SK-N-DZ (cell line): ENCODE measurements around the gene BTLA. TPM values are rescaled to one million over a fixed set of nuclear protein-coding genes. Genes with fewer than 3 reads are reported as not detected.
"Not testable (repeated sequence)": the region's sequence is repeated elsewhere in the genome, so short reads cannot be mapped to it uniquely, and the experiment has no call there.

Source experiments
- DNase-seq: peaks from one replicate; pipeline ENCODE4 v3.0.0-alpha.2; 2015; ENCODE audit warnings: low spot score
- polyA plus RNA-seq, 2 experiments: library from polyadenylated mRNA; depleted of rRNA; stranded (reverse); fragments of >200 nt; gene quantifications; 2 replicates each; pipeline ENCODE4 v1.2.3, GENCODE V29; 2014

The BTLA gene, protein sequence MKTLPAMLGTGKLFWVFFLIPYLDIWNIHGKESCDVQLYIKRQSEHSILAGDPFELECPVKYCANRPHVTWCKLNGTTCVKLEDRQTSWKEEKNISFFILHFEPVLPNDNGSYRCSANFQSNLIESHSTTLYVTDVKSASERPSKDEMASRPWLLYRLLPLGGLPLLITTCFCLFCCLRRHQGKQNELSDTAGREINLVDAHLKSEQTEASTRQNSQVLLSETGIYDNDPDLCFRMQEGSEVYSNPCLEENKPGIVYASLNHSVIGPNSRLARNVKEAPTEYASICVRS
- polyA plus RNA-seq (2014; cell fraction: cytosol; rRNA removed): not detected in 2 replicates
- not detected in 2 replicates for polyA plus RNA-seq (2014; cell fraction: nucleus; rRNA removed)

DNA sequence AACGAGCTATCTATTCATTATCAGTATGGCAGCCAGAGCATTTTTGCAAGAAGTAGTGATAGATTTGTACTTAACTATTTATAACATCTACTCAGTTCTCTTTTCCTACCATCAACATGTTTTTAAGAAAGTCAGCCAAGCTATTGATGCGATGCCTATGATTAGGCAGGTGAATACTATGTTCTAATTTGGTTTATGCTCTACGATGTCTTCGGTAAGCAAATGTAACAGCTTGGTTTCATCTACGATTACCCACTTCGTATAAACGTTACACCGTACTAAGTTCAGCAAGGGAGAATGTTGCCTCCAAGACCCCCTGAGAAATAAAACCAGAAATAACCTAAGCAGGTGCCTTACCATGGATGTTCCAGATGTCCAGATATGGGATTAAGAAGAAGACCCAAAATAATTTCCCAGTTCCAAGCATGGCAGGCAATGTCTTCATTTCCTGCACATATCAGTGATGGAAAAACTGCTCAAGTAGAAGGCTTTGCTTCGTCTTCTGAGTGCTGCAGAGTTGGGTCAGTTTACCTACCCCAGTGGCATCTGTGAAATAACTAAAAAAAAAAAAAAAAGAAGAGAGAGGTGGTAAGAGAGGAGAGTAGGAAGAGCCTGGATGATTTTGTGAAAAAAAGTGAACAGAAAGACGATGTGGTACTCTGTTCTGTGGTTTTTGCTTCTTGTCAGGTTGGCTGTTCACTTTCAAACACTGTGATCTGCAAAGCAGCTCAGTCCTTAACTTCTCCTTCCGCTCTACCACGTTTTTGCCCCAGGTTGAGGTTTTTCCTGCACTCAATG is at the start of gene BTLA:
BTLA (minus strand) TSS at position 559 of the 798 bp plus-strand sequence; CDS start at position 445, 114 bp downstream.
- DNase-seq: no peak

DNA sequence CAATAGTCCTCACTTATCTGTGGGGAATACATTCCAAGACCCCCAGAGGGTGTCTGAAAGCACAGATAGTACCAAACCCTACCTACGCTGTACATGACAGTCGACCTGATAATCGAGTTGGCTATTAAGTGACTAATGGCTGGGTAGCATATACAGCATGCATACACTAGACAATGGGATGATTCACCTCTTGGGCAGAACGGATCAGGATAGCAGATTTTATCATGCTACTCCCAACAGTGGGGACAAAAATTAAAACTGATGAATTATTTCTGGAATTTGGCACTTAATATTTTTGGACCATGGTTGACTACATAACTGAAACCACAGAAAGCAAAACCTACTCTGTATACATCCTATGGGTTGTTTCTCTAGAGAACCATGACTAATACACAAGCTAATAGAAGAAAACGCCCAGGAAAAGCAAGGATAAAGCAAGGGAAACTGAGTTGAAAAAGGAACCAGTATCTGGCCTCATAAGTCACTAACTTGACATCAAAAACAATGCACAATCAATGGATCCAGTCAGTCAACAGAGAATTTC is 47.0 kb upstream of the BTLA start:
- DNase-seq: no peak

DNA sequence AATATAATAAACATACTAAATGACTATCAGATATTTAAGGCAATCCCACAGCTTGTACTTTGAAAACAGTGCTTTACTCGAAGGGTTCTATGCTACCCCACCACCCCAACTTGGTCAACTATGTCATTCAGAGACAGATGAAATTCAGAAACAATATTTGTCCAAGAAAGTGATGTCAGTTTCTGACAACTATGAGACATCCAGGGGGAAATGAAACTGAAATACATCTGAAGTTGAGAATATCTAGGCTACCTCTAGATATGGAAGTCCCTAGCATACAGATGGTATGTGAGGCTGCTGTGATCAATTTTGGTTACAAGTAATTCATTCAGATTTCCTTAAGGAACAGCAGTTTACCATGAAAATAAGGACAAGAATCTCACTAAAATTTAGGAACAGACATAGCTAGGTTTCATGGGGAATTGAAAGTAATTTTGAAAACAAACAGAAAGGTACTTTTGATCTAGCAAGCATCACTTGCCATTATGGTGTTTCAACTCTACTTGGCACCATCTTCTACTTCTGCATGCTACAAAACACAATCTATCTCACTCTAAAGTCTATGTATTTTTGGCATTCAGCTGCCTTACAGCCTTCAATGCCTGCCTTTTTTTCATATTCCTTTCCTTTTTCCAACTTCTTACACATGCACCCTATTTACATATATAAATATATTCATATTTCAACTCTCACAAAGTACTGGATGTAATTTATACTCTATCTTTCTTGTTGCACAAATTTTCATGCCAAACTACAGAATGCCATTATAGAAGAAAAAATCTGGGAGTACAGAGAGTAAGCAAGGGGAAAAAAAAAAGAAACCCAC is 40.8 kb upstream of the BTLA start:
- no peak for DNase-seq

DNA sequence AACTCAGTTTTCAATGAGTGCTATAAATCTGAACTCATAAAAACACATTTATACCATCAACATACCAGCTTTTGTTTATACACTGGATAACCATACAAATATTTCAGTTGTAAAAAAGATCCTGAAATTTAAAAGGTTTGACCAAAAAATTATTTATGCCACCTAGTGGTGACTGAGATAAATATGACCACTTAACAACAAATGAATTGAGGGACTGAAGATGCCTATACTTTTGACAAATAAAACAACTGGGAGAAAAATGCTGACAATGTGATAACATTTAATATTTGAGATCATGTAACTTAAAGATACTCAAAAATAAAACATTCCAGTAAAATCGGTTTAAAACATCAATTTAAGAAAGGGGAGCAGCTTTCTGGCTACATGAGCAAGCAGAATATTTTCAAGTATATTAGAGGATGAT is 32.1 kb upstream of the BTLA start:
- DNase-seq: peak; percentile 21

DNA sequence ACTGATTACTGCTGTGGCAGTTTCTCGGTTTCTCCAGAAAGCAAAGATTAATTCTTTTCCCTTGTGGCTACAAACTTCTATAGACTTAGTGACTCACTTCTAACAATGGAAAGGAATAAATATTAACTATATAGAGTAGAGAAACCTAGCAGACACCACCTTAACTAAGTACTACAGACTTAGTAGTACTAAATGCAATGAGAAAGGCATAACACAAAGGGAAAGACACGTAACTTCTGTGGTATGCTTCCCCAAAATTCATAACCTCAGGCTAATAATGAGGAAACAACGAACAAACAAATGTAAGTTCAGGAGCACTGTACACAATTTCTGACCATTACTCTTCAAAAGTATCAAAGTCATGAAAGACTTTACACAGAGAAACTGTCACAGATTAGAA is 31.3 kb upstream of the BTLA start:
- no peak for DNase-seq

DNA sequence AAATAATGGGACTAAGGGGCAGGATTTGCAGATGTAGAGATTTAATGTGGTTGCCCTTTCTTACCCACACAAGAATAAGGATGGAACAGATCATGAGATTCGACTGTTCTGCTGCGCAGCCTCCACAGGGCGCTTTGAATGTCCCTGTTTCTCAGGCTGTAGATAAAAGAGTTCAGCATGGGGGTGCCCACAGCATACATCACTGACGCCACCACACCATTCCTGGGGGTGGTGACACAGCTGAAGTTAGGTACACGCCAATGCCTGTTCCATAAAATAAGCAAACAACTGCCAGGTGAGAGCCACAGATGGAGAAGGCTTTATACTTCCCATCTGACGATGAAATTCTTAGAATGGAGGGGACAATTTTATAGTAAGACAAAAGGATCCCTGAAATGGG is 24.9 kb upstream of the BTLA start:
- not testable (repeated sequence) for DNase-seq

DNA sequence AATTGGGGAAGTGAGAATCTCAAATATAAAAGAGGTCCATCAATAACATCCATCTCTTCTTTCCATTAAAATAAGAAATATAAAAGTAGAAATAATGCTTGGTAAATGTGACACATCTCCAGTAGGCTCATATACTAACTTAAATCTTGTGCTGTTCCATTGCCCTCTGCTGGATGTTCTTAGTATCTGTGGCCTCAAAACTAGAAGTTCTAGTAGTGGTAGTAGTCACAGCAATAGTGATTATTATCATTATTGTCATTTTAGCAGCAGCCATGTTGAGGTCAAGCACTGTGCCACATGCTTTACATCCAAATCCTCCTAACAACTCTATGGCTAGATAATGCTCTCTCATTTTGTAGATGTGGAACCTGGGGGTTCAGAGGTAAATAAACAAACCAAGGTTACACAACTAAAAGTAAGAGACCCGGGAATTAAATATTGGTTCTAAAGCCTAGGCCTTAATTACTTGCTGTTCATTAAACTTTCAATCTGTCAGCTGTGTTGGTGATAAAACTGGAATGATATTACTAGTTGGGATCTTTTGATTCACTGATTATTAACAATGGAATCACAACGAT is 20.2 kb upstream of the BTLA start:
- peak; percentile 51 for DNase-seq

DNA sequence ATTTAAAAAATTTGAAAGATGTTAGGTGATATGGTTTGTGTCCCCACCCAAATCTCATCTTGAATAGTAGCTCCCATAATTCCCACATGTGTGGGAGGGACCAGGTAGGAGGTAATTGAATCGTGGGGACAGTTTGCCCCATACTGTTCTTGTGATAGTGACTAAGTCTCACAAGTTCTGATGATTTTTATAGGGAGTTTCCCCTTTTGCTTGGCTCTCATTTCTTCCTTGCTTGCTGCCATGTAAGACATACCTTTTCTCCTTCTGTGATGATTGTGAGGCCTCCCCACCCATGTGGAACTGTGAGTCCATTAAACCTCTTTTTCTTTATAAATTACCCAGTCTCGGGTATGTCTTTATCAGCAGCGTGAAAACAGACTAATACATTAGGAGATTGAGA is 19.7 kb upstream of the BTLA start:
- DNase-seq: not testable (repeated sequence)

DNA sequence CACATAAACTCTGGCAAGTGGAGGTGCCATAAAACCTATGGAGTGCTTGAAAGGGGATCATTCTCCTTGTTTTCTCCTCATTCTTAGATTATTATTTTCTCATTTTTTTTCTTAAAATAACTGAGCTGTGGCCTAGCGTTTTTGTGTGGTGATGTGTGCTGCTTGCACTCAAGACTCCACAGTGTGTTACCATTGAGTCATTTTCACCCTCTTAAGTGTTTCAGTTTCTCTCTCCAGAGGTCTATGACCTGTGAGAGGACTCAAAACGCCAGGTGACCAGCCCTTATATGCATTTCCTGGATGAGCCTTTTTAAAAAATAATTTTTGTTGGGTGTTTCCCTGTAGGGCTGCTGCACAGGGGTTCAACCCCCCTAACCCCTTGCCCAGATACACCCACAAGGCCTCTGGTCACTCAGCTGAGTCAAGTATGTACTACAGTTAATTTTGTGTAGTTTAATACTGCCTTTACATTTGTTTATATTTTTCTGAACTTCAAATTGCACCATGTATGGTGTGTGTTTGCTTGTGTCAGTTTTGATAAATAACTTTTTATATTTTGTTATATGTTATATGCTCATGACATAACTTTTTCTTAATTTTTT is 15.4 kb upstream of the BTLA start:
- no peak for DNase-seq

DNA sequence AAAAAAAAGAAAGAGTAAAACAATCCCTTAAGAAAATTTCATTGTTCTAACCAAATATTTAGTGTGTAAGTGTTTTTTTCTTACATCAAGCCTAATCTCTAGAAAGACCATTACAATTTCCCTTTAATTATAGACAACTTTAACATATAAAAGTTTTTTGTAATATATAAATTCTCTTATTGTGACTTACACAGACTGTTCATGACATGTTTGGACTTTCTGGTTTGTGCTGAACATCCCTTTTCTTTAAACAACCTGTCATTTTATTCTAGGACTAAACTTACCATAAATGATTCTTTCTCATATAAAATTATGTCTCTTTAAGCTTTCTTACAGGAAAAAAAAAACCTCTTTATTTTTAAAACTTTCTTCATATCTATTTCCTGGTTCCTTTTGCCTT is 13.0 kb upstream of the BTLA start:
- no peak for DNase-seq

DNA sequence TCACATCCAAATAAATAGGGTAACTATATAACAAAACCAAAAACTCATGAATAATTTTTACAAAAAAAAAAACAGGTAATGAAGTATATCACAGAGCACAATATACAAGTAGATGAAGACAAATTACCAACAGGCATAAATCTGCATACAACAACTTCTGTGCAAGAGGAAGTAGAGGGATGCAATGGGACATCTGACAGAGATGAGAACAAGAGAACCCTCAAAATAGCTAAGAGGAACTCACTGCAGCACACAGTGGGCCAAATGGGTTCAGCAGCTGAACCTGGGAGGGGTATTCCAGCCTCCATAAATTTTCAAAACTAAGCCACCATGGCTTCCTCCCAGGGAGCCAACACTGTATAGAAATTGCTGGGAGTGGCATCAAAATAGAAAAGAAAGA is 9.6 kb upstream of the BTLA start:
- no peak for DNase-seq

DNA sequence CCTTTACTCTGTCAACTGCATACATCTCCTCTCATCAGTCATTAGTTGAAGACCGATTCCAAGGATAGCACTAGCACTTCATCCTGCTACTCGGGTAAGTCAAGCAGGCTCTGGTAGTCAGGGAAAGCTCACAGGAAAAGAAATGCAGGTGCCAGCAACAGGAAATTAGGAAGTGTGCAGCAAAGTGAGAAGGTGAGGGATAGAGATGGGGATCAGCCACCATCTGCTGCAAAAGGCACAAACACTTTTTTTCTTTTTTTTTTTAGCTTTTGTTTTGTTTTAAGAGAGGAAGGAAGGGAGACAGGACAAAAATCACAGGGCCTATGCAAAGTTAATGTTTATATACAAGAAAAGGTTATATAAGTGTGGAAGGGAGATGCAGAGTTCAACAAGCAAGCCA is 9.0 kb upstream of the BTLA start:
- DNase-seq: no peak

DNA sequence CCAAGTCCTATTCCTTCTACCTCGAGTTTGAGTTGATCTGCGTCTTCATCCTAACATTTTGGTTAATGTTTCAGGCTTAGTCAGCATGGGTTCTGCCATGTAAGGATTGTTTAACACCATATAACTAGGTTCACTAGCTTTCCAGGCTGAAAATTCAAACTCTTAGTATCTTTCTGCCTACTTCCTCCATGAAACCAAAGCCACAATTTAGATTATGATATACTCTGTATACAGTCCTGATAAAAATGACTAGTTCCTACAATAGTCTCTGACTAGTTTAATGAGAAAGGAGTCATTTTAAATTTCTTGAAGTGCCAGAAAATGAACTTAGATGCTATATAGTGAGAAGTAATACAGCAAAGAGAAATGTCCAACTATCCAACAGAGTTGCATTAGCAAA is 6.6 kb upstream of the BTLA start:
- DNase-seq: no peak

DNA sequence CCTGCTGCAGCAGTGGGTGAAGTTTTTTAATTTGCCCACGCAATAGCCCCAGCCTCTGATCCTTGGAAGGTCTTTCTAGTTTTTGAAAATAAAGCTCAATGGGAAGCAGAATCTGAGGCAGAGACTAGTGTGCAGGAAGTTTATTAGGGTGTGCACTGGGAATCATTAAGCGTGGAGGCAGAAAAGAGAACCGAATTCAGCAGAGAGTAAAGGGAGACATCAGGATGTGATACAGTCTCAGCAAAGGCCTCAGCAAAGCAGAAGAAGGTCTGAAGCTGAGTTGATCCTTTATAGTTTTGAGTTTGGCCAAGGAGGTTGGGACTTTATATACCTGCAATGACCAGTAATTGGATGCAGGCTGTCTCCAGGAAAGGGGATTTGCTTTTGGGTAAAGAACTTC is 4.9 kb upstream of the BTLA start:
- DNase-seq: no peak

DNA sequence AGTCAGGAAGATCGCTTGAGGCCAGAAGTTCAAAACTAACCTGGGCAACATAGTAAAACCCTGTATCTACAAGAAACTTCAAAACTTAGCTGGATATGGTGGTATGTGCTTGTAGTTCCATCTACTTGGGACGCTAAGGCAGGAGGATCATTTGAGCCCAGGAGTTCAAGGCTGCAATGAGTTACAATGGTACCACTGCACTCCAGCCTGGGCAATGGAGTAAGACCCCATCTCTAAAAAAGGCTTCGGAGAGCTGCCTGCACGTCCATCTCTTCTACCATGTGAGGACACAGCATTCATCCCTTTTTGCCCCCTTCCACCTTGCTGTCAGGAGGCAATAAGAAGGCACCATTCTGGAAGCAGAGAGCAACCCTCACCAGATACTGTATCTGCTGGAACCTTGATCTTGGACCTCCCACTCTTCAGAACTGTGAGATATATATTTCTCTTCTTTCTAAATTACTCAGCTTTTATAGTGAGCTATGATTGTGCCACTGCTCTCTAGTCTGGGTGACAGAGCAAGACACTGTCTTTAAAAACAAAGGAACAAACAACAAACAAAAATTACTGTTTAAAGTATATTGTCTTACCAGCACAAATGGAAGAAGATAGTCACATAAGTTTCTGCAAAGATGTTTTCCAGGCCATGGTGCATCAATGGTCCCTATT is 4.2 kb upstream of the BTLA start:
- no peak for DNase-seq

DNA sequence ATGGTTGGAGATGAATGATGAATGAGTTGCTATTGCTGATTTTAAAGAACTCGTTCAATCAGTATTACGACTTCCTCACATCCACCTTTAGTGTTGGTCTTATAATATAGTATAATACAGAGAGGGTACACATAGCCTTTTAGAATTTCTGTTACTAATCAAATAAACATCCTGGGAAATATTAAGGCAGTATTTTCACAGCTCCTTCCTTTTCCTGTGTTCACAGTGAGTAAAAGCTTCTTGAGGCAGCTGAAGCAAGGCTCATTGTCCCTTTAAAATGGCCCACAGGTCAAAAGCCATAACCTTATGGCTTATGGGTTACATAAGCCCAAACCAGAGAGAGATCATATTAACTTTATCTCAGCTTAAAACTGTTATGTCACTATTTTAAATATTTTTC is 1.3 kb upstream of the BTLA start:
- no peak for DNase-seq

DNA sequence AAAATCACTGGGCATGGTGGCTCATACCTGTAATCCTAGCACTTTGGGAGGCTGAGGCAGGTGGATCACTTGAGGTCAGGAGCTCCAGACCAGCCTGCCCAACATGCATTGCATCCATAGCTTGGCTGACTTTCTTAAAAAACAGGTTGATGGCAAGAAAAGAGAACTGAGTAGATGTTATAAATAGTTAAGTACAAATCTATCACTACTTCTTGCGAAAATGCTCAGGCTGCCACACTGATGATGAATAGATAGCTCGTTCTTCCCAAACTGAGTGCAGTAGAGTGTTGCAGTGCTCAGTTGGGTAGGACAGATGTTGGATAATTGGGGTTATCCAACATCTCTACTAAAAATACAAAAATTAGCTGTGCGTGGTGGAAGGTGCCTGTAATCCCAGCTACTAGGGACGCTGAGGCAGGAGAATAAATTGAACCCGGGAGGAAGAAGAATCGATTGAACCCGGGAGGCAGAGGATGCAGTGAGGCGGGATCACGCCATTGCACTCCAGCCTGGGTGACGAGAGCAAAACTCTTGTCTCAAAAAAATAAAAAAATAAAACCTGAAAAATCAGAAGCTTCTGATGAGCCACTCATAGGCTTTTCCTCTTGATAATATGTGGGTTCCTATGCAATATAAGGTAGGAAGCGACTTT is 1.2 kb downstream of the BTLA start:
- DNase-seq: no peak

DNA sequence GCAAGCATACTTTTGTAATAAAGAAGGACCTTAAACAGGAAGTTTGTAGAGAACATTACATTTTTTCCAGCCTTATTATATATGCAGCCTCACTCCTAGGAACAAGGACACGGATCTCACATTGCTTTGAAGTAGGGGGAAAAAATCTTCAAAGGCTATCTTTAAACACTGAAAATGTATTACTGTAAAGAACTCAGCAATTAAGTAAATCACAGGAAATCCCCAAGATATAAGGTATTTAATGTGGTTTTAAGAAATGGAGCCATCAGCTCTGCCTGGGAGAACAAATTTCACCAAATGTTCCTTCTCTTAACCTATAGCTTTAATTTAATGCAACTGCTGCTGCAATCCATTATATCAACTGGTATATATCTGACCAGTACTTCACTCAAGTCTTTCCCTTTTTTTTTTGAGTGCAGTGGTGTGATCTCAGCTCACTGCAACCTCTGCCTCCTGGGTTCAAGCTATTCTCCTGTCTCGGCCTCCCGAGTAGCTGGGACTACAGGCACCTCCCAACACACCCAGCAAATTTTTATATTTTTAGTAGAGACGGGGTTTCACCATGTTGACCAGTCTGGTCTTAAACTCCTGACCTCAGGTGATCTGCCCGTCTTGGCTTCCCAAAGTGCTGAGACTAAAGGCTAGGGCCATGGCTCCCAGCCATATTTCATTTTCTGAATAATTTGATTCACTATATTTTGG is 2.8 kb downstream of the BTLA start:
- no peak for DNase-seq

DNA sequence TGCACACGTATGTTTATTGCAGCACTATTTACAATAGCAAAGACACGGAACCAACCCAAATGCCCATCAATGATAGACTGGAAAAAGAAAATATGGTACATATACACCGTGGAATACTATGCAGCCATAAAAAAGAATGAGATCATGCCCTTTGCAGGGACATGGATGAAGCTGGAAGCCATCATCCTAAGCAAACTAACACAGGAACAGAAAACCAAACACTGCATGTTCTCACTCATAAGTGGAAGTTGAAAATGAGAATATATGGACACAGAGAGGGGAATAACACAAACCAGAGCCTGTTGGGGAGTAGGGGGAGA is 4.9 kb downstream of the BTLA start:
- not testable (repeated sequence) for DNase-seq
